HG02798 (cell line): ENCODE measurements around the gene JADE1.
A peak's percentile ranks its signal among the peaks of the same experiment; 100 is the strongest.

ENCODE experiments used
- ATAC-seq: cut with Tn5 transposase; IDR thresholded peaks from one replicate; pipeline ENCODE4 v1.9.1; 2021; ENCODE audit warnings: mild to moderate bottlenecking; ENCODE audit not compliant: unreplicated experiment, poor library complexity

JADE1 gene

DNA sequence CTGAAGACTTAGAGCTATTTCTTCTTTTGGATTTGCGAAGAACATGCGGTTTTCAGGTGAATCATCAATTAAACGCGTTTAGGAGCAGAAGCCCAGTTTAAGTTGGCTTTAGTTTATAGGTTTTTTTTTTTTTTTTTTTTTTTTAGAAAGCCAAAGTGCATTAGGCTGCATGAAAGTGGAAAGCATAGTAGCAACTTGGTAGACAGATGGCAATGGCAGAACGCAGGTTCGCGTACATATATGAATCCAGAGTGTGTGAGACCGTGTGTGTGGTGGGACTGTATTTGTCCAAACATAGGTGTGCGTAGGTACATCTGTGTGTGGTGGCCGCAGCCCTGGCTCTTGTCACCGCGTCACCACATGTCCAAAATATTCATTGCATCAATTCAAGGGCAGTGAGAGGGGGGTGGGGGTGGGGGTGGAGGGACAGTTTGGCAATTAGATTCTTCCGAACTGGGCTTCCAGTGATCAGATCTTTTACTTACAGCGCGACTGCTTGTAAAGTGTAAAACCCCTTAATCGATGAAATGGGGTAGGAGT is 901 bp downstream of the JADE1 start:
- no peak for ATAC-seq

DNA sequence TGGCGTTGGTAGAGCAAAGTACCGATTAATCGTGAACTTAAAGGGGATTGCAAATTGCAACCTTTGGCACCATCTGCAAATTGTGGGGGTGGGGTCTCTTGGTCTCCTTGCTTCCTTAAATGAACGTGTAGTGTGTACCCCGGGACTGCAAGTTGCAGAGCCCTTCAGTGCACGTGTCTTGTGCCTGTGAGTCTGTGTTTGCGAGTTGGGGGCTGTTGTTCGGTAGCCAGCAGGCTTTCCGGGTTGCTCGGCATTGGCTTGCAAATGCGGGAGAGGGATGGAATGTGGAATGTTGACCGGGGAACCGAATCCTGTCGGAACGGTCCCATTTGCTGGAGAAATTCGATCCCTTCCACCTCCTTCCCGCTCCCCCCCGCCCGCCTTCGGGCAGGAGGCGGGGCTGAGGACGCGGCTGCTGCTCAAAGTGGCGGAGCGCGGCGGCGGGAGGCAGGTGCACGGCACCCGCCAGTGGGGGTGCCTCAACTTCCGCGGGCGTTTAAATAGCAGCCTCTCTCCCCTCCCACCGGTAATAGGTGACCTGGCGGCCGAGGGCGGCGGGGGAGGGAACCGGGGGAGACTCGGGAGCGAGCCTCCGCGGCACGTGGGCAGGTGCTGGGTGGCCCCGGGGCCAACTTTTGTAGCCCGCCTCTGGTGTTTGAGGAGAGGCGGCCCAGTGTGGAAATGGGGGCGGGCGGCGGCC is 1.5 kb downstream of the JADE1 start:
- peak; percentile 54 for ATAC-seq

DNA sequence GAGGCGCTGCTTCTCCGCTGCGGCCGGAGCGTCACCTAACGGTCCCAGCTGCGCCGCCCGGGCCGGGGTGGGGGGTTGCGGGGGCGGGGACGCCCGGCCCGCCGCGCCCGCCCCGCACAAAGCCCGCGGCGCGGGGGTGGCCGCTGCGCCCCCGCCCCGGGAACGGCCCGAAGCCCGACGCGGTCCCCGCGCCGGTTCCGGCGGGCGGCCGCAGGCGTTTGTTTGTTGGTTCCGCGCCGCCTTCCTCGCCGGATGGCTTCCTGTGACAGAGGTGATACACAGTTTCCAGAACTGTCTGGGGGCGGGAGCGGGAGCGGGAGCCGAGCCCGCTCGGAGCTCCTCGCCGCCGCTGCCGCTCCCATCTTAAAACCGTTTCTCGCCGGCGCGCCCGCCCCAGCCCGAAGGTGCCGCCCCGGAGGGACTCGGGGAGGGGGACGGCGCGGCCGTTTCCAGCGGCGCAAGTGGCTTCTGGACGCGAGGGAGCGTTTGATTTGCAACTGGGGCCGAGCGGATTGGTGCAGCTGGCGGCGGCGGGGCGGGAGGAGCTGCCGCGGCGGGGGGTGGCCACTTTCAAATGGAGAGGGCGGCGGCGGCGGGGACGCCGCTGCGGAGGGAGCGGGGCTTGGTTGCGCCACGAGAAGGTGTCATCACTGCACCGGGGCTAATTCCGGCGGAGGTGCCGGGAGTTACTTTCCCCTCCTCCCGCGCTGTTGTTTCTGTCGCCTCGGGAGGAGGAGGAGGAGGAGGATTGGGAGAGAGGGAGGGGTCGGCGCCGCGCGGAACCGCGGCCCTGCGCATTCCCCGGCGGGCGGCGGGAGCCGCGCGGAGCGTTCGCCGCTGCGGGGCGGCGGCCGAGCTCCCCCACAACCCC is 2.3 kb downstream of the JADE1 start:
- ATAC-seq, result peak; percentile 57

DNA sequence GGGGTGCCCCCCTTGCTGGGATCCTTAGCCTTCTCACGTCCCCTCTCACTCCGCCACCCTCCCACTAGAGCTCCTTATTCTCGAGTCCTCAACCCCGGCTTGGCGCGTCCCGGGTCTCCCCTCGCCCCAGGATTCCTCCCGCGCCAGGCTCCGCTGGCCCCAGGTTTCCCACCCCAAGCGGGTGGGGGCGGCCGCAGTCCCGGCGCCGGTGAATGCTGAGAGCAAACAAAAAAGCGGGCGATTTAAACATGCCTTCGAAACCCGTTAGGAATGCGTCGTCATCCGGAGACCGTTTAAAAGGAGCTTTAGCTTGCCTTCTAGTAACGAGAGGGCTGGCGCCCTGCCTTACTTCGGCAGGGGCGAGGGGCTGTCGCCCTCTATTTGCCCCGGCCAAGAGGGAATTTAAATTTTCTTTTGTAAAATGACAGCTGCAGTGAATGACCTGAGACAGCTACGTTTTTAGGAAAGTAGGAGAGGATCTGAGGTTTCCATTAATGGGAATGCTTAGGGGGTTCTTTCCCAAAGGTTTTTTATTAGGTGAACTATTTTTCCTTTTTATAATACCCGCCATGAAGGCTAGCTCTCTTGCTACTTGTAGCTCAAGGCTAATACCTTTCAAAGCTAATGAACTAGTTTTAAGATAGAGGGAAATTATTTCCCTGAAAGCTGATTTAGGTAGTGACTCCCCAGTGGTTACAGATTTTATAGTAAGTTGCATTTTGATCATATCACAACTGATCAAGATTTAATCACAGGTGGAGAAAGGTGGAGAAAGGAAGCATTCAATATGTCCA is 3.1 kb downstream of the JADE1 start:
- ATAC-seq, result peak; percentile 1

DNA sequence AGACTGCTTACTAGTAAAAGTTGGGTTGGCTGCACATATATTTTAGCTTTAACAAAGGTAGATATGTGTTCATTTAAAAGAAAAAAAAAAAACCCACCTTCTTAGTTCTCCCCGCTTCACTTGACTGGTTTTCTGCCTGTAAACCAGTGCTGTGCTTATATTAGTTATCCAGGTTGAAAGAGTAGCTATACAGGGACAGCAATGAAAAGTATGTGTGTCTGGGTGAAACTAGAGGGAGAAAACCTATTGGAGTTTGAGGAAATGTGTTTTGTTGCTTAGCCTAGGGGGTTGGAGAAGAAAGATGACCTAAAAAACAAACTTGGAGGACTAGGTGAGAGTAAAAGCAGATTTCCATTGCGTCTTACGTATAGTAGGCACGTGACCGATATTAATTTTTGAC is 4.5 kb downstream of the JADE1 start:
- ATAC-seq, result no peak

DNA sequence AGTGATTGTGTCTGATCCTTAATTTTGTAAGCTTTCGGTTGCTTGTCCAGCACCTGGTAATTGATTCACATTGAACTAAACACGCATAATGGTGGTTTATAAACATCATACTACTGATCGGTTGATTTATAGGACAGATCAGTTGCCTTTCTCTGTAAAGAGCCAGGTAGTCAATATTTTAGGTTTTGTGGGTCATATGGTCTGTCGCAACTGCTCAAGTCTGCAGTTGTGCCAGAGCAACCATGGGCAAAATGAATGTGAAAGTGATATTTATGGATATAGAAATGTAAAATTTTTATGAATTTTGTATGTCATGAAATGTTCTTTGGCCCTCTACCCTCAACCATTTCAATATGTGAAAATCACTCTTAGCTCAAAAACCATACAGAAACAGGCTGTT is 8.9 kb downstream of the JADE1 start:
- no peak for ATAC-seq

DNA sequence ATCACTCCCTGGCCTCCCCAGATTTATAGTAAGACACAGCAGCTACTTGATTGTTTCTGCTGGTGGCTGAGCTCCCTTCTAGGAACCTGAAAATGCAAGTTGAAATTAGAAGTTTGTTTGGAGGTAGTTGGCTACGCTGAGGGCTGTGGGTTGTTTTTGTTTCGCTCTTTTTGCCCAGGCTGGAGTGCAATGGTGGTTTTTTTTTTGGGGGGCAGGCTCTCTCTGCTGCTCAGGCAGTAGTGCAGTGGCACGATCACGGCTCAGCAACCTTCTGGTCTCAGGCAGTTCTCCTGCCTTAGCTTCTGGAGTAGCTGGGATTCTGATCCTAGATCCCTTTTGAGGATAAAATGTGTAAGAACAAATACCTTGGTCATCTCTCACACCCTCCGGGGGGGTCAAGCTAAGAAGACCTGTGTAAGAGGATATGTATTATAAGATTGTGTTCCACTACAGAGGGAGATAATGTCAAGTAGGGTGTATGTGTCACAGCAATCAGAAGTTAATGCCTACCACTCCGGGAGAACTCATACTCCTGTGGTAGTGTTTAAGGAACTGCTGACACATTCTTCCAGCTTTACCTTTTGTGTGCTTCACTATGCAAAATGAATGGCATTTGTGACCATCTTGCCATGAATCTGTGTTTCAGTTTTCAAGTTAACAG is 9.7 kb downstream of the JADE1 start:
- ATAC-seq, result no peak

DNA sequence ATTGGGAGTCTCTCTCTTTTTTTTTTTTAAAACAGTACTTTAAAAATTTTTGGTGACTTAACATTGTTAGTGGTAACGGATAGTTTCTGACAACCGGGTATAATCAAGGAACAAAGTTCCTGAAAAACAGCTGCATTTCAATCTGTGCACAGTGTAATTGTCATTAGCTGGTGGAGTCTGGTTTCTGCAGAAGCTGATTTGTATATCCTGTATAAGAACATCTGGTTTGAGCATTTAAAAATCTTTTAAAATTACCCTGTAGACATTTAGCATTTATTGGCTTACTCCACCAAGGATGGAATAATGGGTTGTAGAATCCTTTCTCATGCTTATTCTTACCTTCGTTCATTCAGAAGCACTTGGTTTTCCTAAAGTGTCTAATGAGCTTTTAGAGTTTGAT is 11.2 kb downstream of the JADE1 start:
- no peak for ATAC-seq

DNA sequence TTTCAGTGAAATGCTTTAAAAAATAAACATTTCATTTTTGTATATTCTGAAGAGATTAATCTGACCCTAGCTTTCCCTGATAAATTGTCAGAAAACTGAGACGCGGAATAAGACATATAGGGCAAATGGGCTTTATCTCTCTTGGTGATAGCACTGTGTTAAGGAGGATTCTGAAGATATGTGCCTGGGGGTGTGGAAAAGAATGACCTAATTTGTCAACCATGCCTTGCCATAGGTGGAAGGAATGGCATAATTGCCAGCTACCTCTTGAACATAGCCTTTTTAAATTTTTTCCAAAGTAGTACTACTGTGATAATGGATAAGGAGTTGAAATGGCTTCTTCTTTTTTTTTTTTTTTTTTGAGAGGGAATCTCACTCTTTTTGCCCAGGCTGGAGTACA is 11.7 kb downstream of the JADE1 start:
- ATAC-seq, result no peak

DNA sequence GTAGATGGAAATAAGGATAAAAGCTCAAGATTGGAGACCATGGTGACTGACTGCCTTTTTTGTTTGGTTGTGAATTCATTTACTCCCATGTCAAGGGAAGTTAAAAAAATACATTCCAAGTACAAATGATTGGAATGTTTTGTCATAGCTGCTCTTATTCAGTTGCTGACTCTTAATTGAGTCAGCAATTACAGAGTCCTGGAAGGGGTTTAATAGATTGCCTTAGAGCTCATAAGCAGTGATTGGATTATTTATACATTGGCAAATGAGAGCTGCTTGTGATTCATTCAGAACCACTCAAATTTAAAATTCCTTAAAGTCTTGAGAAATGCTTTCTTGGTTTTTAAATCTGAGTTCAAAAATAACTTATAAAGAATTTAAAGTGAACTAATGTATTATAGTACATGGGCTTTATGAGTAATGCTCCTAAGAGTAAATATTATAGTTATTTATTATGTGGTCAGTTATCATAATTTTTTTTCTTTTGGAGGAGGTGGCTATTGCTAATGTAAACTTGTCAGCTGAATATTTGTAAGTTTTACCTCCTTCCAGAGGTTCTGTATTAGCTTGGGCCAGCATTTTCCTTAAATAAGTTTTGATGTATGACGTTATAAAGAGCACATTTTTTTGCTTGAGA is 13.6 kb downstream of the JADE1 start:
- no peak for ATAC-seq

DNA sequence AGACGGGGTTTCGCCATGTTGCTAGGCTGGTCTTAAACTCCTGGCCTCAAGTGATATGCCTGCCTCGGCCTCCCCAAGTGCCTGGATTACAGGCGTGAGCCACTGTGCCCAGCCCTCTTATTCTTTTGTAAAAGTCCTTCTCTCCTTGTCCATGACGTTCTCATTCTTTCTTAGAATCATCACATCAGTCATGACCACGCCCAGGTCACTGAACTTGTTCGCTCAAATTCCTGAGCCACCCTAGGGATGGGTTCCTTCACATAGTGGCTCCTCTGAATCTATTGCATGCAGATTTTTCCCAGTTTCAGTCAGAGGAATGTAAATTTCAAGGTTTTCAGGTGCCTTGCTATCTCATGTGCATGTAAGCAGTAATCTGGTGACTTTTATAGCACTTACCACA is 15.7 kb downstream of the JADE1 start:
- no peak for ATAC-seq

DNA sequence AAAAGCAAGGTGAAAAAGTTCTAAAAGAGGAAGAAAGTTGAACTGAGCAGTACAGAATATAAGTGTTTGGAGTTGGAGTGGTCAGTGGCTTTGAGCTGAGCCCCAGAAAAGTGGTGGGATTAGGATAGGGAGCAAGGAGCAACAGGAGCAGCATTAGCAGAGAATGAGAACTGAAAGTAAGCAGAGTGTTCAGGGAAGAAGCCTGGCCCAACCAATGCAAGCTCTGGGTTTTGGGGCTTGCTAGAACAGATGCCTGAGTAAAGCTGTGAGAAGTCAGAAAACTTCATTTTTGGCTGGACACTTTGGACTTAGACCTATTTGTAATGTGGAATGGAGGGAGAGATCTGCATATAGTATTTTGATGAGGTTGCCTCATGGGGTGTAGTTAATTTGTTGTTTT is 17.8 kb downstream of the JADE1 start:
- ATAC-seq, result peak; percentile 37

DNA sequence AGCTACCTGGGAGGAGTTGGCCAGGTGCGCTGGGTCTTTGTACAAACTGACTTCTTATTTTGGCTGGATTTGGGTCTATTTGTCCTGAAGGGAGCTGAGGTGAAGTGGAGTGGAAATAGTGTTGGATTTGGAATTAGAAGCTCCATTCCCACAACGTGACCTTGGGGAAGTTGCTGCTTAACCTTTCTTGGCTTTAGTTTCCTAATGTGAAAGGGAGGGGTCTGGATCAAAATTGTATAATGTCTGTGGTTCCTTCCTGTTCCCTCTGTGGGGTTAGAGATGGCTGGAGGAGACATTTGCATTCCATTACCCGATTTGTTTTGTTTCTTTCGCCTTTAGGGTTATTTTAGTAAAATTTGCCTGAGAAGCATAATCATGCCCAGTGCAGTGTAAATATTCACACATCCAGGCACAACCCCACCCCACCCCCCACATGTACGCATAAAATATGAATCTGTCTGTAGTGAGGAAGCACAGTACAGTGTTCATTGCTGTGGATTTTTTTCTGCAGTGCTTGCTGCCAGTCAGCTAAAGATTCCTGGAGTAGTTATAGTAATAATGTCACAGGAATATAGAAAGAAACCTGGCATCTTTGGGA is 21.5 kb downstream of the JADE1 start:
- ATAC-seq, result peak; percentile 31

DNA sequence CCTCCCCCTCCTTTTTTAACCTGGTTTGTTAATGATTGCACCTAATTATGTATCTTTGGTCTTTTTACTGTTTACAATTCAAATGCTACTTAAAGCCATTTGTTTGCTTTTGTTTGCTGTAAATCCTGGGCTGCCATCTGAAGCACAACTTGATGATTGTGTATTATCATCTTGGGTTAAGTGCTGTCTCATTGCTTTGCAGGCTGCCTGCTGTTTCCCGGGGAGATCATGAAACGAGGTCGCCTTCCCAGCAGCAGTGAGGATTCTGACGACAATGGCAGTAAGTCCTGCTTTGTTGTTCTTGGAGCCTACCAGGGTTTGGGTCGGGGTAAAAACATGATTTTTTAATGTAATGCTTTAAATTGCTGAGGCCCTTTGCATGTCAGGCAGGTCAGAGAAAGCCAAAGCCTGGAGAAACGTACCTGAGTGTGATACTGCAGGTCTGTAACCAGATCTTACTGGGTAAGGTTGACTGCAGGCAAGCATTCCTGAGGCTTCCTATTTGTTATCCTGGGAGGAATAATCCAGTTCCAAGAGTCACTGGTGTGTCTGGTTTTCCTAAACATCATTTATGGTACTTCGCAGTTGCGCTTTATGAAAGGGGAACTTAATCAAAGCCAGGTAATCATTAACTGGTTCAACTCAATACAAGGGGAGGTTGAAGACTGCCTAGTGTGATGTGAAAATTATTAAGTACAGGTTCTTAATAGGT is 22.2 kb downstream of the JADE1 start:
- peak; percentile 50 for ATAC-seq

DNA sequence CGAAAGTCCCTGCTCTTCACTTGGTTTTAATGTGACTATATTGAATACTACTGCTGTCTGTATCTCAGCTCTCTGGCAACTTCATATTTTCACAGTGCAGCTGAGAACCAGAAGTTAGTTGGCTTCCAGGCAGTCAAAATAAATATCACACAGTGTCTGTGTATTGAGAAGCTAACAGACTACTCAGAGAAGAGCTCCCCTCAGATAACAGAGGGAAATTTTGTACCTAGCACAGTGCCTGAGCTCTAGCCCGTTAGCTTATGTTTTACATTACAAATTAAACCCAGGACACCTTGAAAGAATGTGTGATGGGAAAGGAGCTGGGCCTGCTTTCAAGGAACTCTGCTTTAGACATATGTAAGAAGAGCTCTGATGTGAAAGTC is 22.7 kb downstream of the JADE1 start:
- ATAC-seq, result no peak

DNA sequence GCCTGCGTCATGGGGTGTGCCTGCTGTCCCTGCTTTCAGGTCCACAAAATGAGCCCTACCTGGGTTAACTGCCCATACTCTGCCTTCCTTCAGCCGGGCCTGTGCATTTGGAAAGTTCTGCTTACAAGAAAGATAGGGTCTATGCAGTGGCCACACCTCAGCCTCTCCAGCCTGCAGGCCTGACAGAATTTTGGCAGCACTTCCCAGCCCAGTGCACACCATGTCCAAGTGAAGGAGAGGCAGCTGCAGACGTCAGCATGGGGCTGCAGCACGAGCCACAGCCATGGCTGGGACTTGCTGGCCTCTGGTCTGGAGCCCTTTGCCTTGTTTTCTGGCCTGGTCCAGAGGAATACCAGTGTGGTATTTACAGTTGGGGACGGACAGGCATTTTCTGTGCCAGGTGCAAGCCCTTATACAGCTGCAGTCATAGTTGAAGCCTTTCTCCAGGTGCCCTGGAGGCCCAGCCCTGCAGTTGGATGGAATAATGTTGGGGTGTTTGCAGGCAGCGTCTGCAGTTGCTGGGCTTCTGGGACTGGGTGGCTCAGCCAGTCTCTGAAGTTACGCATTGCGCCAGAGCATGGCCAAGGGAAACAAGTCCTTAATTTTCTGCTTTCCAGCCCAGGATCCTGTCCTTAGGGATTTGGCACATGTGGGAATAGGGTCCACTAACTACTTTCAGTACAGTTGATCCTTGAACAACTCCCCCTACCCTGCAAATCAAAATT is 26.2 kb downstream of the JADE1 start:
- ATAC-seq, result no peak

DNA sequence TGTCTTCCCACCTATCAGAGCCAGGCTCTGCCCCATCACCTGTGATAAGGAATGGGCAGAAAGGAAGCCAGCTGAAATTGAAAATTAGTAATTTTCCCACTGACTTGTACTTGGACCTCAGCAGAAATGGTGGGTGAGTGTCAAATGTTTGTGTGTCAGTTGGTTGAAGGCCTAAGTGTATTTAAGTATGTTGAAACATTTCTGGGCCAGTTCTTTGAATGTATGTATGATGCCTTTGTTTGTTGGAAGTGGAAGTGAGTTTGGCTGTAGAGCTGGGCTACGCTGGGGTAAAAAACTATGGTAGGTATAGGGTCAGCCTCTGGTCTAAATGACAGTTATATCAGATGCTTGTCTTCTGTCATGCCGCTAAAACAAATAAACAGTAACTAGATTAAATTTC is 27.7 kb downstream of the JADE1 start:
- peak; percentile 7 for ATAC-seq

DNA sequence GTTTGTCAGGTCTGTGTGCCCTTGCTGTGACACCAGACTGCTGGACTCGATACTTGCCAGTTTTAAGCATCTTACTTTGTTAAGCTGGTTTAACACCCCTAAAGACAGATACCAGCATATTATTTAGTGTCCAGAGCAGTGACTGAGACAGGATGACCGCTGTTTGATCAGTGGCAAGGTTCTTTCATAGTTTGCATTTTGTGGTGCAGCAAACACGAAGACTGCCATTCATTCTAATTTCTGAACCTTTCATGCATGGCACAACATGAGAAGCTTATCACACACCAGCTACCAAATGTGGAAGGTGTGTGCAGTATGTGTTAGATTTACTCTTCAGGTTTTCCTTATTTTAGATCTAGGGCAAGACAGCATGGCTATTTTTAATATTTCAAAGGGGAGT is 28.2 kb downstream of the JADE1 start:
- peak; percentile 60 for ATAC-seq
